Suppressor macrophage treated with lipopolysaccharide for 4 hours (primary cell): ENCODE measurements around the gene CTSL.

Experiments
- DNase-seq: peaks from one replicate; pipeline ENCODE4 v3.0.0-alpha.2; 2020

Gene CTSL

DNA sequence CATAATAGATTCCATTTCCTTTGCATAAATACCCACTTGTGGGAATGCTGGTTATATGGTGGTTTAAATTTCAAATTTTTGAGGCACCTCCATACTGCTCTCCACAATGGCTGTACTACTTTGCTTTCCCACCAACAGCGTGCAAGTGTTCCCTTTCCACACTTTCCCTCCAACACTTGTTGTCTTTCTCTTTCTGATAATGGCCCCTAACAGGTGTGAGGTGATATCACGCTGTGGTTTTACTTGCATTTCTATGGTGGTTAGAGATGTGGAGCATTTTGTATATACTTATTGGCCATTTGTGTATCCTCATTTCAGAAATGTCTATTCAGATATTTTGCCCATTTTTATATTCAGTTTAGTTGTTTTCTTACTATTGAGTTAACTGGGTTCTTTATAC lies 34.6 kb downstream of the CTSL start:
- no peak for DNase-seq

DNA sequence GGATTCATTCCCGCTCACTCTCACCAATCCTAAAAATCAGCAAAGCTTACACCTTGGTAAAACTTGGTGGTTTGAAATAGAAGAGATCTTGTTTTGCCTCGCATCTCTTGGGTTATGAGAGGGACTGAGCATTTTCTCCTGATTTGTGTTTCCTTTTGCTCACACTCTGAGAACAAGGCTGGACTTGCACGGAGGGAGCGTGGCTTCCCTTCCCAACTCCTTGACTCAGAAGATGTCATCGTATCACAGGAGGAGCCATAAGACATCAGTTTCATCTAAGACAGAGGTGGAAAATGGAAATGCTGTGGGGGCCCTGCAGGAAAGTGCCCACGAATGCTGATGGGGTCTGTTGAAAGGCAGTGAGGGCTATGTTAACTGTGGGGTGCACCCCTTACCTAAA lies 37.4 kb downstream of the CTSL start:
- DNase-seq, result no peak

- no peak for DNase-seq
Observed at GRCh38 chr9:87765521-87765920, 39.6 kb downstream of the CTSL start.

DNA sequence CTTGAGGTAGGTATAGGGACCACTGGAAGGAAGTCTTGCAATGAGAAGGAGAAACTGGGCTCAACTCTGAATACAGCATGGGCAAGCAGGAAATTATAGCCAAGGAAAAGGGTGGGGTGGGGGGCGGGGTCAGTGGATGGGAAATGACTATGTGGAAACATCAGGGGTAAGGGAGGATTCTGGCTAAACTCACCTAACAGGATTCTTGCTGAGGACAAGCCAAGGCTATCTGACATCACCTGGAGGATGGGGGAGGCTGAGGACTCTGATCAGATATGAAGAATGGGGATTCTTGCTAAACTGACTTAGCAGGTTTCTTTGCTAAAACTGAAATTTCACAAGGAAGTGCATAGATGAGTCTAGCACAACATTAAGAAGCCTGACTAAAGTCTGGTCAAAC lies 40.8 kb downstream of the CTSL start:
- DNase-seq, result no peak

DNA sequence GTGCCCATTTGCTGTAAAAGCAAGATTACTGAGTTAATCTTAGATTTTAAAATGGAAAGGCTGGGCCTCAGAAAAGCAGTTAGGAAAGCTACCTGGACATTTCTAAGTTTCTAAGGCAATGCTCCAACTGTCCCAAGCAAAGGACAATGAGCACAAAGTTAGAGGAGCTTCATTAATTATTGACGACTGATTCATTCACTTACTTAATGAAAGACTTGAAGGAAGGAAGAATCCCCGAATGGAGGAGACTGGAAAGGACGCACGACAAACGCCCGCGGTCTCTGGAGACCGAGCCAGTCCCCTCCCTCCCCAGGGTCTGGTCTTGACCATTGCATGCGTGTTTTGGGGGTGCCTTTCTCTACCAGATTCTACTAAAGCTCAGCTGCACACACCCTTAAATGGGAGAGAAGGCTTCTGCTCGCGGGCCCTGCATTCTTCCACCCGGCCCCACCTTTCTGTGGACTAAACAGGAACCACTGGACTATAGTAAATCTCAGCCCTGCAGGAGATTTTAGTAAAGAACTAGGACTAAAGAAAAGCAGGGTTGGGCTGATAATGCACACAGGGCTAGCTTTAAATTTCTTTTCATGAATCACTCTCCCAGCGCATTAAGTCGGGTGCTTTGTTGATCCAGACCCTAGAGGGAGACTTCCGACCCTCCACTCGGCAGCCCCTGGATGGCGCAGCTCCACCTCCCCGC lies 44.8 kb downstream of the CTSL start:
- DNase-seq, result no peak

- no peak for DNase-seq
Observed at GRCh38 chr9:87771316-87772006, 45.5 kb downstream of the CTSL start.

- peak; percentile 38 for DNase-seq
Observed at GRCh38 chr9:87776481-87777379, 50.8 kb downstream of the CTSL start.

GRCh38 chr9:87778996-87779395 lies 53.1 kb downstream of the CTSL start:
- DNase-seq, result no peak
